IMR-90 (cell line): ENCODE data around the gene RAB40C. TPM values are rescaled to one million over a fixed set of nuclear protein-coding genes. Genes with fewer than 3 reads are reported as not detected.
A peak's percentile ranks its signal among the peaks of the same experiment; 100 is the strongest.

ENCODE experiments used
- FOS ChIP-seq: fragments of 150-350 bp; IDR thresholded peaks from 2 replicates; pipeline ENCODE4 v1.6.1; 2016; ENCODE audit warnings: low read depth, low read length
- polyA plus RNA-seq, 3 experiments: library from polyadenylated mRNA; depleted of rRNA; stranded (reverse); fragments of >200 nt; gene quantifications; 2 replicates each; pipeline ENCODE4 v1.2.3, GENCODE V29; 2012; ENCODE audit warnings: low replicate concordance in 1 of 3
- total RNA-seq: library from RNA; depleted of rRNA; stranded (reverse); fragments of >200 nt; gene quantifications from 2 replicates; pipeline ENCODE4 v1.2.3, GENCODE V29; 2012
- TF ChIP-seq, protein P1 (sequence below): fragments of 150-350 bp; IDR thresholded peaks from 2 replicates; pipeline ENCODE4 v1.6.1; 2016; ENCODE audit warnings: low read depth, mild to moderate bottlenecking, low read length, moderate library complexity, borderline replicate concordance

RAB40C gene
- total and polyA plus RNA-seq, 2 of the 4 experiments (the other 2 are of a cell fraction), result 6.8 to 13.7 TPM

DNA sequence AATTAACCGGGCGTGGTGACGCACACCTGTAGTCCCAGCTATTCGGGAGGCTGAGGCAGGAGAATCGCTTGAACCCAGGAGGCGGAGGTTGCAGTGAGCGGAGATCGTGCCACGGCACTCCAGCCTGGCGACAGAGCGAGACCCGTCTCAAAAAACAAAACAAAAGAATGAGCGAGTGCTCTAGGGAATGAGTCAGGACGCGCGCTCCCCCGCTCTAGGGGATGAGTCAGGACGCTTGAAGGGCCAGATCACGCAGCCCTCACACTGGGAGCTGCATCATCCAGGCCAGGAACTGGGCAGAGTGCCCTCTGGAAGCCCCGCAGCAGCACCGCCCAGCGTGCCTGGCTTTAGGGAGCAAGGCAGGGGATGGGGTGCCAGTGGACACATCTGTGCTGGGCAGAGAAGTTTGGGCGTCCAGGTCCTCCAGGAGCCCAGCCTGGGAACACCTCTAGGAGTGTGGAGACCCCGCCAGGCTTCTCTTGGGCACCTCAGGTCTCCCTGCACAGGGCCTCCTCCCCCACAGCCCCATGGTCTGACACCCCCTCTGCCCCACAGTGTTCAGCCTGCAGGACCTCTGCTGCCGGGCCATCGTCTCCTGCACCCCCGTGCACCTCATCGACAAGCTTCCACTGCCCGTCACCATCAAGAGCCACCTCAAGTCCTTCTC is 37.1 kb downstream of the RAB40C start (continued):
- TF ChIP-seq, protein P1, sequence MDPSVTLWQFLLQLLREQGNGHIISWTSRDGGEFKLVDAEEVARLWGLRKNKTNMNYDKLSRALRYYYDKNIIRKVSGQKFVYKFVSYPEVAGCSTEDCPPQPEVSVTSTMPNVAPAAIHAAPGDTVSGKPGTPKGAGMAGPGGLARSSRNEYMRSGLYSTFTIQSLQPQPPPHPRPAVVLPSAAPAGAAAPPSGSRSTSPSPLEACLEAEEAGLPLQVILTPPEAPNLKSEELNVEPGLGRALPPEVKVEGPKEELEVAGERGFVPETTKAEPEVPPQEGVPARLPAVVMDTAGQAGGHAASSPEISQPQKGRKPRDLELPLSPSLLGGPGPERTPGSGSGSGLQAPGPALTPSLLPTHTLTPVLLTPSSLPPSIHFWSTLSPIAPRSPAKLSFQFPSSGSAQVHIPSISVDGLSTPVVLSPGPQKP, result no peak
- peak; percentile 98 for TF ChIP-seq FOS
